Omental fat pad (tissue), 4 donors: Measurements from ENCODE around the gene RP9. TPM values are rescaled to one million over a fixed set of nuclear protein-coding genes. Genes with fewer than 3 reads are reported as not detected.

Experiments used
- ATAC-seq: fragments of 150-250 bp; one replicate; pipeline ENCODE4 v1.9.1; 2016; ENCODE audit warnings: mild to moderate bottlenecking, moderate library complexity; ENCODE audit not compliant: low FRiP score
- DNase-seq: peaks from one replicate; pipeline ENCODE4 v3.0.0-alpha.2; 2019; ENCODE audit warnings: low spot score
- small RNA-seq: library from RNA; depleted of rRNA; stranded (forward); fragments of <200 nt; gene quantifications from one replicate; pipeline ENCODE3, GENCODE V24; 2016
- total RNA-seq, 4 donors: library from RNA; depleted of rRNA; stranded (reverse); fragments of >200 nt; gene quantifications; one replicate each; pipeline ENCODE4 v1.1.0, GENCODE V29; 2016
- TF ChIP-seq, protein P1 (sequence below), 3 donors: fragments of 450-650 bp; IDR thresholded peaks; one replicate each; pipeline ENCODE4 v1.5.1; 2016 to 2017; ENCODE audit warnings: antibody characterized with exemption in 3 of 3, mild to moderate bottlenecking in 3 of 3, moderate library complexity in 2 of 3

Gene RP9
- total RNA-seq, 4 donors from 2014 or later, result 6.8 to 17.7 (median 9.9) TPM

DNA sequence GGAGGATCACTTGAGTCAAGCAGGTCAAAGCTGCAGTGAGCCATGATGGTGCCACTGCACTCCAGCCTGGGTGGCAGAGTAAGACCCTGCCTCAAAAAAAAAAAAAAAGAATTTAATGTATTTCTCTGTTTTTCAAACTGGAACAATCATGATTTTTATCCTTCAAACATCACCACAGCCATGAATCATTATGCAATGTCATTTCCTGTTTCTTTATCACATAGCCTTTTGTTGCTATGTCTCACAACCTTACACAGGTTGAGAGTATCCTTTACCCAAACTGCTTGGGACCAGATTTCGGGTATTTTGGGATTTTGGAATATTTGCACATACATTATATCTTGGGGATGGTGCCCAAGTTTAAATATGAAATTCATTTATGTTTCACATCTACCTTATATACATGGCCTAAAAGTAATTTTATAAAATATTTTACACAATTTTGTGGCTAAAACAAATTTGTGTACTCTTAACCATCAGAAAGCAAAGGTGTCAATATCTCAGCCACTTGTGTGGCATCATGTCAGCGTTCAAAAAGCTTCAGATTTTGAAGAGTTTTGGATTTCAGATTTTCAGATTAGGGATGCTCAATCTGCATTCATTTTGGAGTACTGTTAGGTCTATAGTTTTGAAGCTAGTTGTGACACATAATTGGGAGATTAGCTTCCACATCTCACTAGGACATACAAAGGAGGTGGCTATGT is 54.8 kb downstream of the RP9 start:
- TF ChIP-seq, protein P1, sequence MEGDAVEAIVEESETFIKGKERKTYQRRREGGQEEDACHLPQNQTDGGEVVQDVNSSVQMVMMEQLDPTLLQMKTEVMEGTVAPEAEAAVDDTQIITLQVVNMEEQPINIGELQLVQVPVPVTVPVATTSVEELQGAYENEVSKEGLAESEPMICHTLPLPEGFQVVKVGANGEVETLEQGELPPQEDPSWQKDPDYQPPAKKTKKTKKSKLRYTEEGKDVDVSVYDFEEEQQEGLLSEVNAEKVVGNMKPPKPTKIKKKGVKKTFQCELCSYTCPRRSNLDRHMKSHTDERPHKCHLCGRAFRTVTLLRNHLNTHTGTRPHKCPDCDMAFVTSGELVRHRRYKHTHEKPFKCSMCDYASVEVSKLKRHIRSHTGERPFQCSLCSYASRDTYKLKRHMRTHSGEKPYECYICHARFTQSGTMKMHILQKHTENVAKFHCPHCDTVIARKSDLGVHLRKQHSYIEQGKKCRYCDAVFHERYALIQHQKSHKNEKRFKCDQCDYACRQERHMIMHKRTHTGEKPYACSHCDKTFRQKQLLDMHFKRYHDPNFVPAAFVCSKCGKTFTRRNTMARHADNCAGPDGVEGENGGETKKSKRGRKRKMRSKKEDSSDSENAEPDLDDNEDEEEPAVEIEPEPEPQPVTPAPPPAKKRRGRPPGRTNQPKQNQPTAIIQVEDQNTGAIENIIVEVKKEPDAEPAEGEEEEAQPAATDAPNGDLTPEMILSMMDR (IDR thresholded peaks at IDR 0.05), result no peak
- no peak for DNase-seq
- no peak for ATAC-seq

GRCh38 chr7:33053721-33054120 is 55.5 kb downstream of the RP9 start:
- ATAC-seq, result no peak
- no peak for DNase-seq
- TF ChIP-seq, protein P1 (IDR thresholded peaks at IDR 0.05), result no peak

GRCh38 chr7:33050535-33051318 is 58.5 kb downstream of the RP9 start:
- DNase-seq, result no peak
- TF ChIP-seq, protein P1 (IDR thresholded peaks at IDR 0.05), result no peak
- no peak for ATAC-seq

DNA sequence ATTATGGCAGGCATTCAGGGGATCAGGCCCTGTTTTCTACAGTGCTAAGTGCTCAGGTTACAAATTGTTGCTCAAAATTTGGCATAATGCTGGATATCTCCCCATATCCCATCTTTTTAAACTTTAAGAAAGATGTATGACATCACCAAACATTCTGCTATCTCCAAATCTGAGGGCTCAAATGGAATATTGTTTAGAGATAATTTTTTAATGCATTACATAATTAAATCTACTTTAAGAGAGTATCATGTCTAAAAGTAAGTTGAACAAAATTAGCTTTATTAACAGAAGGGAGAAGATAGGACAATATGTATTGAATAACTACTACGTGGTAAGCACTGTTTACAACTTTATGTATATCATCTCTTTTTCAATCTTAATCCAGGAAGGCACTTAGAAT is 60.5 kb downstream of the RP9 start:
- TF ChIP-seq, protein P1 (IDR thresholded peaks at IDR 0.05), result no peak
- DNase-seq (no peak), ATAC-seq (no peak)

GRCh38 chr7:33048257-33048656 is 60.9 kb downstream of the RP9 start:
- DNase-seq, result no peak
- TF ChIP-seq, protein P1 (IDR thresholded peaks at IDR 0.05), result no peak
- ATAC-seq, result no peak

DNA sequence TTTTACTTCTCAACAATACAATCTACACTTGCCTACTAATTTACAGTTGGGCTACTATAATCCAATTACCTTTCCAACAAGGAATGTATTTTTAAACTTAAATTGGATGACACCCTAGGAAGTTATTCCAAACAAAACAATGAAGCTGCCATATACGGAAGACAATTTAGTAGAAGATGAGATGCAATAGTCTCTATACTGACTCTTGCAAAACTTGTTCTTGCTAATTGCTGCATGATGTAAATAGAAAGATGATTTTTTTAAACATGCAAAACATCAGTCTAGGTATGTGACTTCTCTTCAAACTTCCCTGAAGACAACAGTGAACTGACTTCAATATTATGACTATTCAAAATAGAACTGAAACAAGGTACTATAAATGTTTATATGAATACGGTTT is 64.2 kb downstream of the RP9 start:
- DNase-seq (no peak), ATAC-seq (no peak)
- TF ChIP-seq, protein P1 (IDR thresholded peaks at IDR 0.05), result no peak

Small RNA genes lying within 50 kb of the gene (small RNA-seq; reads per million reads assigned to genes)
- gene AC074338.1 (not detected), gene RN7SL505P (not detected)

Other genes with a start within 250 kb of the RP9 start
- 10 to 100 TPM; 39.0 to 56.4 (median 50.4) TPM for gene KBTBD2, start 217.6 kb downstream of the RP9 start, total RNA-seq
- gene FKBP9, start 152.0 kb downstream of the RP9 start, total RNA-seq, result 100 to 1,000 TPM in 1 of 4 donors, 10 to 100 TPM in 3; 86.0 to 269 (median 91.3) TPM
- 10 to 100 TPM; 18.8 to 32.9 (median 24.6) TPM for gene NT5C3A, start 46.6 kb downstream of the RP9 start, total RNA-seq
- gene BBS9, start 20.2 kb upstream of the RP9 start, total RNA-seq, result 10 to 100 TPM; 11.3 to 28.5 (median 20.7) TPM